GM21367 (cell line): Measurements from ENCODE around the gene FKBP11.

ENCODE experiments used
- ATAC-seq: cut with Tn5 transposase; IDR thresholded peaks from one replicate; pipeline ENCODE4 v1.9.1; 2021; ENCODE audit not compliant: unreplicated experiment

The FKBP11 gene

GRCh38 chr12:48925304-48926011 lies at the start of gene FKBP11:
Gene FKBP11, minus strand, starts transcription at chr12:48925492. Its CDS starts 64 bp downstream, at chr12:48925428.
- ATAC-seq: peak; percentile 64

GRCh38 chr12:48973941-48974673 lies 48.8 kb upstream of the FKBP11 start:
- no peak for ATAC-seq

GRCh38 chr12:48973531-48973930 lies 48.2 kb upstream of the FKBP11 start:
- no peak for ATAC-seq

- ATAC-seq: no peak
Observed at GRCh38 chr12:48972952-48973483, 47.7 kb upstream of the FKBP11 start.

- ATAC-seq: no peak
Observed at GRCh38 chr12:48972213-48972951, 47.1 kb upstream of the FKBP11 start.

GRCh38 chr12:48970702-48971334 lies 45.5 kb upstream of the FKBP11 start:
- no peak for ATAC-seq

- no peak for ATAC-seq
Observed at GRCh38 chr12:48969833-48970701, 44.8 kb upstream of the FKBP11 start.

- ATAC-seq: no peak
Observed at GRCh38 chr12:48969160-48969771, 44.0 kb upstream of the FKBP11 start.

- ATAC-seq: no peak
Observed at GRCh38 chr12:48968467-48968866, 43.2 kb upstream of the FKBP11 start.

- no peak for ATAC-seq
Observed at GRCh38 chr12:48967991-48968390, 42.7 kb upstream of the FKBP11 start.

- no peak for ATAC-seq
Observed at GRCh38 chr12:48966177-48966895, 41.0 kb upstream of the FKBP11 start.

GRCh38 chr12:48965298-48965838 lies 40.1 kb upstream of the FKBP11 start:
- no peak for ATAC-seq

GRCh38 chr12:48961801-48962200 lies 36.5 kb upstream of the FKBP11 start:
- ATAC-seq: no peak

GRCh38 chr12:48961331-48961730 lies 36.0 kb upstream of the FKBP11 start:
- ATAC-seq: no peak

GRCh38 chr12:48960834-48961233 lies 35.5 kb upstream of the FKBP11 start:
- ATAC-seq: no peak

GRCh38 chr12:48958049-48958388 lies 32.7 kb upstream of the FKBP11 start:
- ATAC-seq: no peak

- ATAC-seq: peak; percentile 55
Observed at GRCh38 chr12:48957141-48958048, 32.1 kb upstream of the FKBP11 start, which contains the start of gene ARF3. Gene ARF3, minus strand, starts transcription at chr12:48957487. Its CDS starts 16,392 bp downstream, at chr12:48941095.
